AG10803 (cell line): ENCODE measurements around the gene FBXL5.
A peak's percentile ranks its signal among the peaks of the same experiment; 100 is the strongest.

Experiments
- DNase-seq: peaks from one replicate; pipeline ENCODE4 v3.0.0; 2010; ENCODE audit warnings: low read depth
- H3K4me3 ChIP-seq: 2 replicates; pipeline ENCODE4 v1.5.1; 2011; ENCODE audit warnings: mild to moderate bottlenecking, low read length, control low read depth
- CTCF ChIP-seq: conservative IDR thresholded peaks from 2 replicates; pipeline ENCODE4 v1.5.1; 2011; ENCODE audit warnings: mild to moderate bottlenecking, low read length, control low read depth, inconsistent platforms

Gene FBXL5

GRCh38 chr4:15587649-15588048, 67.5 kb downstream of the FBXL5 start:
- no peak for TF ChIP-seq CTCF
- DNase-seq: peak; percentile 18
- H3K4me3 ChIP-seq: no peak overlapping the region

- peak; percentile 39 for DNase-seq
- no peak for TF ChIP-seq CTCF
Measured at GRCh38 chr4:15586066-15586465, 69.1 kb downstream of the FBXL5 start.

GRCh38 chr4:15585331-15585730, 69.8 kb downstream of the FBXL5 start:
- no peak for TF ChIP-seq CTCF
- no peak overlapping the region for H3K4me3 ChIP-seq
- DNase-seq: no peak

More at GRCh38 chr4:15586066-15586465, 69.1 kb downstream of the FBXL5 start:
- H3K4me3 ChIP-seq: no peak overlapping the region

- DNase-seq: no peak
- no peak for TF ChIP-seq CTCF
- H3K4me3 ChIP-seq: no peak overlapping the region
Measured at GRCh38 chr4:15584785-15585184, 70.4 kb downstream of the FBXL5 start.

- no peak overlapping the region for H3K4me3 ChIP-seq
- DNase-seq: peak; percentile 29
- TF ChIP-seq CTCF: no peak
Measured at GRCh38 chr4:15577508-15577907, 77.6 kb downstream of the FBXL5 start.

- no peak overlapping the region for H3K4me3 ChIP-seq
- DNase-seq: no peak
- TF ChIP-seq CTCF: no peak
Measured at GRCh38 chr4:15575966-15576365, 79.2 kb downstream of the FBXL5 start.

- no peak overlapping the region for H3K4me3 ChIP-seq
- DNase-seq: no peak
- no peak for TF ChIP-seq CTCF
Measured at GRCh38 chr4:15569746-15570145, 85.4 kb downstream of the FBXL5 start.
